ENCODE data around the gene PLEKHG5.
A peak's percentile ranks its signal among the peaks of the same experiment; 100 is the strongest.

Gene PLEKHG5

GRCh38 chr1:6509919-6510291 is 18.4 kb upstream of the PLEKHG5 start:
- no peak for DNase-seq

GRCh38 chr1:6509220-6509918 is 17.9 kb upstream of the PLEKHG5 start:
- no peak for DNase-seq

GRCh38 chr1:6508816-6509189 is 17.3 kb upstream of the PLEKHG5 start:
- DNase-seq: no peak

GRCh38 chr1:6508154-6508815 is 16.8 kb upstream of the PLEKHG5 start:
- no peak for DNase-seq

- no peak for DNase-seq
Measured at GRCh38 chr1:6507461-6507911, 16.0 kb upstream of the PLEKHG5 start.

- DNase-seq: no peak
Measured at GRCh38 chr1:6507037-6507428, 15.6 kb upstream of the PLEKHG5 start.

- DNase-seq: no peak
Measured at GRCh38 chr1:6506210-6507036, 15.0 kb upstream of the PLEKHG5 start.

- no peak for DNase-seq
Measured at GRCh38 chr1:6505367-6506209, 14.1 kb upstream of the PLEKHG5 start.

GRCh38 chr1:6504887-6505286 is 13.4 kb upstream of the PLEKHG5 start:
- no peak for DNase-seq

GRCh38 chr1:6503884-6504602 is 12.6 kb upstream of the PLEKHG5 start:
- no peak for DNase-seq

GRCh38 chr1:6502000-6502891 is 10.8 kb upstream of the PLEKHG5 start:
- DNase-seq: no peak

- DNase-seq: no peak
Measured at GRCh38 chr1:6501279-6501813, 9.9 kb upstream of the PLEKHG5 start.

GRCh38 chr1:6500544-6501278 is 9.2 kb upstream of the PLEKHG5 start:
- DNase-seq: no peak

- DNase-seq: no peak
Measured at GRCh38 chr1:6499296-6499695, 7.8 kb upstream of the PLEKHG5 start.

- DNase-seq: no peak
Measured at GRCh38 chr1:6498576-6499111, 7.2 kb upstream of the PLEKHG5 start.

GRCh38 chr1:6497867-6498575 is 6.6 kb upstream of the PLEKHG5 start:
- DNase-seq: no peak

GRCh38 chr1:6497215-6497866 is 5.9 kb upstream of the PLEKHG5 start:
- peak; percentile 22 for DNase-seq

- DNase-seq: no peak
Measured at GRCh38 chr1:6496890-6497214, 5.4 kb upstream of the PLEKHG5 start.

GRCh38 chr1:6496365-6496721 is 4.9 kb upstream of the PLEKHG5 start:
- DNase-seq: no peak
